Stimulated activated CD8-positive, alpha-beta memory T cell treated with anti-CD3 and anti-CD28 coated beads, Interleukin-2, amount 100 ng/mL, for 1 hour (primary cell): ENCODE data around the gene HAPLN2.
"Not testable (repeated sequence)": the region's sequence is repeated elsewhere in the genome, so short reads cannot be mapped to it uniquely, and the experiment has no call there.

Experiments used
- DNase-seq, 2 donors: peaks; one replicate each; pipeline ENCODE4 v3.0.0-alpha.2; 2020; ENCODE audit warnings: low read depth in 2 of 2

Gene HAPLN2

GRCh38 chr1:156592158-156592909, 26.9 kb upstream of the HAPLN2 start:
- DNase-seq: no peak

DNA sequence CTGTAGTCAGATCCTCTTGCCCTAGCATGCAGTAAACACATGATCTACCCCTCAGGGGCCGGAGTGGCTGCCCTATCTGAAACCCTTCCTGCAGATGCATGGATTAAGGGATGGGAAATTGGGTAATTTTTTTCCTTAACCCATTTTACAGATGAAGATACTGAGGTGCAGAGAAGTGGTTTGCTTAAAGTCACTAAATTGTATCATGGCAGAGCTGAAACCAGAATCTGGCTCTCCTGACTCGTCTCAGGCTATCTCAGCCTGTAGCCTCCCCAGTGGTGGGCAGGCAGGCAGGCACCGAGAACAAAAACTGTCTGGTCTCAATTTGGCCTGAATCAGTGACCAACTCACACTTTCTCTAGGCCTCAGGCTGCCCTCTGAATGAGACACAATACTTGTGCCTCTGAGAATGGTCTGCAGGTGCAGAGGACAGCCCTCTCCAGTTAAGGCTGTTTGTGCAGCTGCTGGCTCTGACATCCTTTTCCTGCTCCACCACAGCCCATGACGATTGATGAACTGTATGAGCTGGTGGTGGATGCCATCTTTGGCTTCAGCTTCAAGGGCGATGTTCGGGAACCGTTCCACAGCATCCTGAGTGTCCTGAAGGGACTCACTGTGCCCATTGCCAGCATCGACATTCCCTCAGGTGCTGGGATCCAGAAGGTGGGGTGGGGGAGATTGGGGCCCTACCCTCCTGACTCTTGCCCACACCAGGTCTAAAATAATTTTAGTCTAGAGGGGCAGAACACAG, 26.1 kb upstream of the HAPLN2 start:
- DNase-seq: no peak

DNA sequence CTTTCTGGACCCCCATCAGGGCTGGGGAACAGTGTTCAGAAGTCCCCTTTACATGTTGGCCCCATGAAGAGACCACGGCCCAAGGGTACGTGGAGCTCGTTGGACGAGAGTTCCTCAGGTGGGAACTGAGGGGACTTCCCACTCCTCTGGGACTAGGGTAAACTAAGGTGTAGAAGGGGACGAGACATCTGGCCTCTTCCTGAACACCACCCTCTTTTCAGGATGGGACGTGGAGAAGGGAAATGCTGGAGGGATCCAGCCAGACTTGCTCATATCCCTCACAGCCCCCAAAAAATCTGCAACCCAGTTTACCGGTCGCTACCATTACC, 25.6 kb upstream of the HAPLN2 start:
- no peak for DNase-seq

- DNase-seq: no peak
Measured at GRCh38 chr1:156594190-156594589, 25.0 kb upstream of the HAPLN2 start.

GRCh38 chr1:156595016-156595415, 24.2 kb upstream of the HAPLN2 start:
- DNase-seq: no peak

DNA sequence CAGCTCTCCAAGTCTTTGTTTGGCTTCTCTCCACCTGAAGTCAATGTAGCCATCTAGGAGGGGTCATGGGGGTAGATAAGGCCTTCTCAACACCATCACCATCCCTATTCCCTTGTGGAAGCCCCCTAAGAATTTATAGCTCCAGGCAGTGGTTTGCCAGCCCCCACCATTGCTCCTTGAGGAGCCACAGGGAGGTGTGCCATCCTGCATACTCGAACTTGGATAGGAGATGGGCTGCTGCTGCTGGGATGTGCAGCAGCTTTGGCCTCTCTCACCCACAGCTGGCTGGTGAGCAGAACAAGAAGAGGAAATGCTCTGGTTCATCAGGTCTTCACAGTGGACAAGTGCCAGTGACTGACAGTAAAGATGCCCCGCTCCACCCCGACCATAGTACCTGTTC, 22.8 kb upstream of the HAPLN2 start:
- DNase-seq: no peak

DNA sequence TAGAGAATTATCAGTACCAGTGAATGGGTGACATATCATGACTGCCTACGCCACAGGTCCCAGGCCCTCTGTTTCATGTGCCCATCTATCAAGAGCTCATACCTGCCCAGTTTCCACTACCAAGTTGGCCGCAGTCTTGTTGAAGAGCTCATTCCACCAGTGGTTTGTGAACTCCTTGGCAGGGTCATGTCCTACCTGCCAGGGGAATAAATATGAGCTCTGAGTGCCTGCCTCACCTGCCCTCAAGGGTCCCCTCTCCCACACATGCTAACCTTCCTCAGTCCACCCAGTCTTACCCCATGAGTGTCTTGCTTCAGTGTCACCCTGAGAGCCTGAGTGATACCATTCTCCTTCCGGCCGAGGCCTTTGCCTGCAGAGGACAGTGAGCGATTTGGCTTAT, 21.1 kb upstream of the HAPLN2 start:
- DNase-seq: no peak

DNA sequence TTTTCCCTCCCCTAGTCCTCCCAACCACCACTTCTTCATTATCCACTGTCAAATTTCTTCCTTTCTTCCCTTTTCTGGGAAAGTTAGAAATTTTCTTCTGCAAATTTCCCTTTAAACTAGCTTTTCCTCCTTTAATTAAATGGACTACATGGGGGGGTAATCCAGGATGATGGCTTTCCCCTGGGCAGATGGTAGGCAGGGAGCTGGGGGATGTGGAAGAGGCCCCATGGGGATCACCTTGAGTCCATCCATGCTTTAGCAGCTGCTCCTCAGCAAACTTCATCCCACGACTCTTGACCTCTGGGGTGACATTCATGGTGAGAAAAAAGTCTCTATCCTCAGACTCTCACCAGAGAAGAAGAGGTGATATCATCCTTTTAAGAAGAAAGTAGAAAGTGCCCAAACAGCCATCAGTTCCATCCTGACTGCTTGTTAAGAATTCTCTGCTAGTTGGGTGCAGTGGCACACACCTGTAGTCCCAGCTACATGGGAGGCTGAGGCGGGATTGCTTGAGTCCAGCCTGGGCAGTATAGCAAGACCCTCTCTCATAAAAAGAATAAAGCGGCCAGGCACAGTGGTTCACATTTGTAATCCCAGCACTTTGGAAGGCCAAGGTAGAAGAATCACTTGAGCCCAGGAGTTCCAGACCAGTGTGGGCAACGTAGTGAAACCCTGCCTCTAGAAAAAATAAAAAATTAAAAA, 20.3 kb upstream of the HAPLN2 start:
- DNase-seq: no peak

DNA sequence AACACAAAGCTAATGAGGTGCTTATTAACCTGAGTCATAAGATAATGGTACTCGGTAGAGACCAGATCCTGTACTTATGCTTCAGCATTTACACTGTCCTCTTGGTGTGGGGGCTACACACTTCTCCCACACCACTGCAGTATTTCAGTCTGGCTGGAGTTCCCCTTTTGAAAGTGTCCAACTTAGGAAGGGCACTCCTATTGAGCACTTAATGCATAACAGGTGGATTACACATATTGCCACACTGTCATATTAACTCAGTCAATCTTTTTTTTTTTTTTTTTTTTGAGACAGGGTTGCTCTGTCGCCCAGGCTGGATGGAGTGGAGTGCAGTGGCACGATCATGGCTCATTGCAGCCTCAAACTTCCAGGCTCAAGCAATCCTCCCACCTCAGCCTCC, 19.4 kb upstream of the HAPLN2 start:
- DNase-seq: no peak

GRCh38 chr1:156600733-156601121, 18.5 kb upstream of the HAPLN2 start:
- no peak for DNase-seq

DNA sequence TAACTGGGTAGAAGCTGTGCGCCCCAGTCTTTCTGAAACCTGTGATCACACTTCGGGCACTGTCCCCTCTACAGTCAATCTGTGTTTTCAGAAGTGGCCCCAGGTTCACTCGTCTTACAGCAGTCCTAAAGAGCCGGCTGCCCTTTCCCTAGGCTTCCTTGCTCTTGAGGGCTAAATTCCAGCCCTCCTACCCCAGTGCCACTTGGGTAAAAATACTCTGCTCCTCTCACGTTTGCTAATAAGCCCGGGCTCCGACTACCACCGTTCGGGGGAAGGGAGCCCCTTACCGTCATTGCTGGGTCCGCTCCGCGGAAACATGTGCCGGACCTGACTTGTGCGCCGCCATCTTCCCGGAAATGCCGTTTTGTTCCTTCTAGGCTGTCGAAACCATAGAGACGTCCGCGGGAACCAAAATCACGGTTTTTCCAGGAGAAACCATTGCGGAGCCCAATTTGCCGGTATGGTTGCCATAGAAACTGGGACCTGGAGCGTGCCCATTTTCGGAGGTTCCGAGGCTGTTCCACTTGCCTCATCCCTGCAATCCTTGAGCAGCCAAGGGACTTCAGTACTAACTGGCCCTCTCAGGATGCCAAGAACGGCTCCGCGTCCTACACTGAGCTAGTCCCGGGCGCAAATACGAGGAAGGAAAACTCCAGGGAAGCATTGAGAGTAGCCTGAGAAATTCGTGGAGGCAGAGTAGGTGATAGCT, 17.9 kb upstream of the HAPLN2 start, which contains the start of gene GPATCH4:
Gene GPATCH4 (minus strand): TSS at position 358 of the 709 bp plus-strand sequence.
- DNase-seq: peak; percentile 53 to 64

- DNase-seq: no peak
Measured at GRCh38 chr1:156601892-156602291, 17.3 kb upstream of the HAPLN2 start.

DNA sequence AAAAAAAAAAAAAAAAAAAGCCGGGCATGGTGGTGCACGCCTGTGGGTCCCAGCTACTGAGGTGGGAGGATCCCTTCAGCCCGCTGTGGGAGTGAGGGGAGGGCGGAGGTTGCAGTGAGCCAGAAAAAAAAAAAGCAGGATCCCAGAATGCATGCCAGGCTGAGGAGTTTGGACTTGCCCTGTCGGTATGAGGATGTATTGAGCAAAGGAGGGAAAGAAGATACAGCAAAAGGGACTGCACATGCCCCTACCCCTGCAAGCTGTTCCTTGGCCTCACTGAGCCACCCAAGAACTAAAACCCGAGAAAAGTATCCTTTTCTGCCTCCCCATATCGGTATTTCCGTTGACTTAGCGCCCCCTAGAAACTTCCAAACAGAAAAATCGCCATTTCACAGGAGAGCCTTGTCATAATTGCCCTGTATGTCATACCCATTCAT, 16.6 kb upstream of the HAPLN2 start:
- DNase-seq: no peak

DNA sequence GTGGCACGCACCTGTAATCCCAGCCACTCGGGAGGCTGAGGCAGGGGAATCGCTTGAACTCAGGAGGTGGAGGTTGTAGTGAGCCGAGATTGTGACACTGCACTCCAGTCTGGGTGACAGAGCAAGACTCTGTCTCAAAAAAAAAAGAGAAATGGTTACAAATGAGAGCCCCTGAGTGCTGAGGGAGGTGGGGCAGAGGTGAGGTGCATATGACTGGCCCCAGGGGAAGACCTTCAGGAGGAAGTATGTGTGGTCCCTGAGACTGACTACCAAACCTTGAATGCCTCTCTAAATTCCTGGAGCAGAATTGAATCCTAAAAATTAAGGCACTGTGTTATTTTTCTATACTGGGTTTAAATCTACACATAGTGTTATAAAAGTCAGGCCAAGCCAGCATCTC, 11.9 kb upstream of the HAPLN2 start:
- DNase-seq: not testable (repeated sequence)

DNA sequence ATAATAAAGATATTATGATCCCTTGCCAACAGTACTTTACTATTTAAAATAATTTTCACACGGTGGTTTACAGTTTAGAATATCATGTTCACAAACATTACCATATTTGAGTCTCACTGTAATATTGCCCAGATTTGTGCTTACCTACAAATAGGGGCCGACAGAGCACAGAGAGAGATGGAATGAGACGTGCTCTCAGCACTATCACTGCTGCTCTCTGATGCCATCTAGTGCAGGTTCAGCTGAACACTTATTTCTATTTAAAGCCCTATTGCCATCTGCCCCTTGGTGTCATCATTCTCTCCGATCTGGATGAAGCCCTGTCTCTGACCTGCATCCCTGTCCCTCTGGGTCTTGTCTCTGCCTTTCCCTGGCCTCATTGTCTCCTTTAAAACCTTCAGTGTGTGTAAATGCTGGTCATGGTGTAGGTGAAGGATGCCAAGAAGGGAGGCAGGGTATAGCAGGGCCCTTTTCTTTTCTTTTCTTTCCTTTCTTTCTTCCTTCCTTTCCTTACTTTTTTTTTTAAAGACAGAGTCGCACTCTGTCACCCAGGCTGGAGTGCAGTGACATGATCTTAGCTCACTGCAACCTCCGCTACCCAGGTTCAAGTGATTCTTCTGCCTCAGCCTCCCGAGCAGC, 11.1 kb upstream of the HAPLN2 start:
- DNase-seq: peak; percentile 21 to 30

DNA sequence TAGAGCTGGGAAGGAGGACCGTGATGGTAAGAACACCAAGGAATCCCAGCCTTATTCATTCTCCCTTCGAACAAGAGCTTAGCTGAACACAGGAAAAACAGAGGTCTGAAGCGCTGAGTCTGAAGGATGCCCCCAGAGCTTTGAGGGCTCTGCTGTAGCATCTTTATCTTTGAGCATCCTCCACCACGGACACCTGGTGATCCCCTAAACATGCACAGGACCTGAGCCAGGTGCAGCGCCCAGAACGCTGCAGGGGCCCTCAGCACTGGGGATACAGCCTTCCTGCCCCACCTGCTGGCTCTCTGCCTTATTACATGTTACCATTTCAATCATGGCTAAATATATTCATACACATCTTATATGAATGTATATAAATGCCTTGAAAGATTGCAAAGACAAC, 10.2 kb upstream of the HAPLN2 start:
- DNase-seq: peak in 1 of 2 donors; percentile 40

- not testable (repeated sequence) for DNase-seq
Measured at GRCh38 chr1:156610072-156610471, 9.1 kb upstream of the HAPLN2 start.

DNA sequence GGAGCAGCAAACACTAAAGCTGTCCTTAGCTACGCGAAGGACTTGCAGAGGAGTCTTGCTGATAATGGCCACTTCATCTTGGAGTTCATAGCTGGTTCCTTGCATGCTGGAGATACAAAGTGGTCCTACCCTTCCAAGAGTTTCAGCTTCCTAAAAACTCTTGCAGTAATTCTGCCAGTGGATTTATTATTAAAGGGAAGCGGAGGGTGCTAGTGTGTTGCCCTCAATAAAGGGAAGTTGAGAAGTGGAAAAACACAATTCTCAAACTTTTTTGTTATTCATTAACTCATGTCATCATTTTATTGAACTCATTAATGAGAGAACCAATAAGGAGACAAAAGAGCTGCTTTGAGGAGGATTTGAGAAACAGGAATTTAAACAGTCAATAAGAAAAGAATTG, 6.5 kb upstream of the HAPLN2 start:
- DNase-seq: no peak

GRCh38 chr1:156615946-156616345, 3.3 kb upstream of the HAPLN2 start:
- DNase-seq: no peak

DNA sequence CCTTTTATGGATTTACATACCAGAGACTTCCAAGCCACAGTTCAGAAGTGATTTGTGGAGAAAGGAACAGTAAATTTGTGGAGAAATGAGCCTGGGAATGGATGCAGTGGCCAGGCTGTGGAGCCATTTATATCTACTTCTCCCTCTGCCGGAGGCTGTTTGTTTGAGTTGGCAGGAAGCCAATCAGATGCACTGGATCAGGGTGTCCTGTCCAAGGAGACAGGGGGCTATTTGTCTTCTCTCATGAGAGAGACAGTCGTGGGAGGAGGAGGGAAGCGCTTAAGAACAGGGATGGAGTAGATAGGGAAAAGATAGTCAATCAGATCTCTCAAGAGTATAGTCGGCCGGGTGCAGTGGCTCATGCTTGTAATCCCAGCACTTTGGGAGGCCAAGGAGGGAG, 2.8 kb upstream of the HAPLN2 start:
- DNase-seq: no peak

DNA sequence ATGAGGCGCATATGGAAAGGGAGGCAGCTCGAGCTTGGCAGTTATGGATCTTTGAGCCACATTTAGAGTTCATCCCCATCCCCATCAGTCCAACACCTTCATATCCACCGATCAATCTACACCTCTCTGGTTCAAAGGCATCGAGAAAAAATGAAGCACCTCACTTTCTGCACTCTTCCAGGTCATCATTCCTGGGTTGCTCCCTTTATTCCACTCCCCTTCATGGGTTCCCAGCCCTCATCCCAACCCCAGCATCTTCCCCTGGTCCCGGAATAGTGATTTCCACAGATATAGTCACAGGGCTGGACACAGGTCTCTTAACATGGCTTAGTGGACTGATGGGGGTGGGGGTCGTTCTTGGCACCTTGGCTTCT, 354 bp downstream of the HAPLN2 start:
- DNase-seq: no peak
